Muscle of leg (tissue), 16 donors: ENCODE data around the gene IQCN. TPM values are rescaled to one million over a fixed set of nuclear protein-coding genes. Genes with fewer than 3 reads are reported as not detected.

Experiments used
- DNase-seq: peaks from one replicate; pipeline ENCODE4 v3.0.0; 2013
- H3K27ac ChIP-seq: one replicate; pipeline ENCODE4 v1.5.1; 2013; ENCODE audit warnings: mild to moderate bottlenecking, low read length, control low read depth
- H3K27me3 ChIP-seq: one replicate; pipeline ENCODE4 v1.6.1; 2013; ENCODE audit warnings: low read length; ENCODE audit not compliant: control insufficient read depth, insufficient read depth
- H3K36me3 ChIP-seq: one replicate; pipeline ENCODE4 v1.6.1; 2013; ENCODE audit warnings: low read length; ENCODE audit not compliant: control insufficient read depth, insufficient read depth
- H3K4me1 ChIP-seq: one replicate; pipeline ENCODE4 v1.6.1; 2013; ENCODE audit warnings: low read length; ENCODE audit not compliant: control insufficient read depth, insufficient read depth
- H3K4me3 ChIP-seq: one replicate; pipeline ENCODE4 v1.5.1; 2013; ENCODE audit warnings: low read length, control low read depth
- H3K9me3 ChIP-seq: replicated peaks from 2 replicates; pipeline ENCODE4 v1.6.1; 2013; ENCODE audit warnings: low read depth, low read length; ENCODE audit not compliant: control insufficient read depth
- WGBS: methylation state at CpG from one replicate; pipeline ENCODE4 v1.1.5; 2013; ENCODE audit warnings: missing lambda C conversion rate; ENCODE audit not compliant: insufficient coverage; 5-methylcytosine and 5-hydroxymethylcytosine counted together
- long read RNA-seq, 11 donors: transcript quantifications; one replicate each; lab custom pipeline, GENCODE V29; 2026
- polyA plus RNA-seq, 8 donors: library from polyadenylated mRNA; unstranded; fragments of 120-200 nt; gene quantifications; one replicate each; pipeline versions ENCODE4 v1.2.1 to v1.2.3, GENCODE V29; 2013; ENCODE audit warnings: inconsistent platforms in 1 of 8, low replicate concordance in 1 of 8; ENCODE audit not compliant: insufficient read length in 8 of 8, insufficient read depth in 1 of 8
- total RNA-seq: library from RNA; stranded (reverse); fragments of 120-200 nt; gene quantifications from one replicate; pipeline ENCODE4 v1.2.4, GENCODE V29; 2013

The IQCN gene, protein sequence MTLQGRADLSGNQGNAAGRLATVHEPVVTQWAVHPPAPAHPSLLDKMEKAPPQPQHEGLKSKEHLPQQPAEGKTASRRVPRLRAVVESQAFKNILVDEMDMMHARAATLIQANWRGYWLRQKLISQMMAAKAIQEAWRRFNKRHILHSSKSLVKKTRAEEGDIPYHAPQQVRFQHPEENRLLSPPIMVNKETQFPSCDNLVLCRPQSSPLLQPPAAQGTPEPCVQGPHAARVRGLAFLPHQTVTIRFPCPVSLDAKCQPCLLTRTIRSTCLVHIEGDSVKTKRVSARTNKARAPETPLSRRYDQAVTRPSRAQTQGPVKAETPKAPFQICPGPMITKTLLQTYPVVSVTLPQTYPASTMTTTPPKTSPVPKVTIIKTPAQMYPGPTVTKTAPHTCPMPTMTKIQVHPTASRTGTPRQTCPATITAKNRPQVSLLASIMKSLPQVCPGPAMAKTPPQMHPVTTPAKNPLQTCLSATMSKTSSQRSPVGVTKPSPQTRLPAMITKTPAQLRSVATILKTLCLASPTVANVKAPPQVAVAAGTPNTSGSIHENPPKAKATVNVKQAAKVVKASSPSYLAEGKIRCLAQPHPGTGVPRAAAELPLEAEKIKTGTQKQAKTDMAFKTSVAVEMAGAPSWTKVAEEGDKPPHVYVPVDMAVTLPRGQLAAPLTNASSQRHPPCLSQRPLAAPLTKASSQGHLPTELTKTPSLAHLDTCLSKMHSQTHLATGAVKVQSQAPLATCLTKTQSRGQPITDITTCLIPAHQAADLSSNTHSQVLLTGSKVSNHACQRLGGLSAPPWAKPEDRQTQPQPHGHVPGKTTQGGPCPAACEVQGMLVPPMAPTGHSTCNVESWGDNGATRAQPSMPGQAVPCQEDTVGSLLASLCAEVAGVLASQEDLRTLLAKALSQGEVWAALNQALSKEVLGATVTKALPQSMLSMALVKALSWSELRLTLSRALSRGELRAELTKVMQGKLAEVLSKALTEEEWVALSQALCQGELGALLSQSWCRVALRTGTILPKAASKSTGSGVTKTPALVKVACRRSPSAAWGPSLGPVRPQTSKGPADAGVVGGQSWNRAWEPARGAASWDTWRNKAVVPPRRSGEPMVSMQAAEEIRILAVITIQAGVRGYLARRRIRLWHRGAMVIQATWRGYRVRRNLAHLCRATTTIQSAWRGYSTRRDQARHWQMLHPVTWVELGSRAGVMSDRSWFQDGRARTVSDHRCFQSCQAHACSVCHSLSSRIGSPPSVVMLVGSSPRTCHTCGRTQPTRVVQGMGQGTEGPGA (N-terminal part only)
- 1.5 TPM for total RNA-seq
- 1 to 10 TPM; 2.0 to 5.9 (median 3.2) TPM for polyA plus RNA-seq
- long read RNA-seq, donor 1, result 0 reads
- long read RNA-seq, donor 2, result 0 reads
- long read RNA-seq, donor 3, full-length matches to known transcripts, result 3 of 3 reads
- long read RNA-seq, donor 3, partial matches to known transcripts, result 0 of 3 reads
- long read RNA-seq, donor 3, other reads (novel, unspliced or antisense), result 0 of 3 reads
- long read RNA-seq, donor 4, full-length matches to known transcripts, result 4 of 4 reads
- long read RNA-seq, donor 4, partial matches to known transcripts, result 0 of 4 reads
- long read RNA-seq, donor 4, other reads (novel, unspliced or antisense), result 0 of 4 reads
- long read RNA-seq, donor 5, full-length matches to known transcripts, result 1 of 1 reads
- long read RNA-seq, donor 5, partial matches to known transcripts, result 0 of 1 reads
- long read RNA-seq, donor 5, other reads (novel, unspliced or antisense), result 0 of 1 reads
- long read RNA-seq, donor 6, result 0 reads
- long read RNA-seq, donor 7, full-length matches to known transcripts, result 4 of 4 reads
- long read RNA-seq, donor 7, partial matches to known transcripts, result 0 of 4 reads
- long read RNA-seq, donor 7, other reads (novel, unspliced or antisense), result 0 of 4 reads
- long read RNA-seq, donor 8, full-length matches to known transcripts, result 1 of 1 reads
- long read RNA-seq, donor 8, partial matches to known transcripts, result 0 of 1 reads
- long read RNA-seq, donor 8, other reads (novel, unspliced or antisense), result 0 of 1 reads
- long read RNA-seq, donor 9, full-length matches to known transcripts, result 3 of 3 reads
- long read RNA-seq, donor 9, partial matches to known transcripts, result 0 of 3 reads
- long read RNA-seq, donor 9, other reads (novel, unspliced or antisense), result 0 of 3 reads
- long read RNA-seq, donor 10, full-length matches to known transcripts, result 11 of 11 reads
- long read RNA-seq, donor 10, partial matches to known transcripts, result 0 of 11 reads
- long read RNA-seq, donor 10, other reads (novel, unspliced or antisense), result 0 of 11 reads
- long read RNA-seq, donor 11, result 0 reads

DNA sequence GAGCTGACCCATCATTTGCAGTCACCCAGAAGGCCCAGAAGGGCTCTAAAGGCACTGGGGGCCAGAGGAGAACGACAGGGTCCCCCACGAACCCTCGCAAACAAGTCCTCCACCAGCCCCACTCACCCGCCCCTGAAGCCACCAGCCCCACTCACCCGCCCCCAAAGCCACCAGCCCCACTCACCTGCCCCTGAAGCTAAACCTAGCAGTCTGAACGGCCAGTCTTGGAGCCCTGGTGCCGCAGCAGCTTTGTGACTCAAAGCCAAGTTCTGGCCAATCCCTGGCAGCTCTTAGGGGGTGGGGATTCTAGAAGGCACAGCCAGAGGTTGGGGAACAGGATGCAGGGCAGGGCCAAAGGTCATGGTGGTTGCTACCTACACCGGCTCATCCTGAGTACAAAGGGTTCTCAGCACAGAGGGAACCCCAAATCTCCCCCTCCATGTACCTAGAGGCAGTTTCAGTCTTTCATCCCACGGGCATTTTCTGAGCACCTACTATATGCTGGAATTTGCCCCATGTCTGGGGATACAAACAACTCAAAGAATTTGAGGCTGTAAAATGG lies at the start of gene IQCN:
Gene IQCN (minus strand): TSS at position 234 of the 562 bp plus-strand sequence. CDS start 4,974 bp downstream, outside the sequence.
- Histone ChIP-seq H3K9me3 (no peaks in the 10 kb centered on the region), H3K36me3 (peaks cover 37% of the 10 kb centered on the region), H3K4me1 (peaks cover 35% of the 10 kb centered on the region), H3K27me3 (no peaks in the 10 kb centered on the region), H3K27ac (peak within 1 kb of the TSS; percentile 59), H3K4me3 (peak within 1 kb of the TSS; percentile 1)
- 82% methylated on average over 7 of the region's 9 CpGs for WGBS
- peak; percentile 77 for DNase-seq

DNA sequence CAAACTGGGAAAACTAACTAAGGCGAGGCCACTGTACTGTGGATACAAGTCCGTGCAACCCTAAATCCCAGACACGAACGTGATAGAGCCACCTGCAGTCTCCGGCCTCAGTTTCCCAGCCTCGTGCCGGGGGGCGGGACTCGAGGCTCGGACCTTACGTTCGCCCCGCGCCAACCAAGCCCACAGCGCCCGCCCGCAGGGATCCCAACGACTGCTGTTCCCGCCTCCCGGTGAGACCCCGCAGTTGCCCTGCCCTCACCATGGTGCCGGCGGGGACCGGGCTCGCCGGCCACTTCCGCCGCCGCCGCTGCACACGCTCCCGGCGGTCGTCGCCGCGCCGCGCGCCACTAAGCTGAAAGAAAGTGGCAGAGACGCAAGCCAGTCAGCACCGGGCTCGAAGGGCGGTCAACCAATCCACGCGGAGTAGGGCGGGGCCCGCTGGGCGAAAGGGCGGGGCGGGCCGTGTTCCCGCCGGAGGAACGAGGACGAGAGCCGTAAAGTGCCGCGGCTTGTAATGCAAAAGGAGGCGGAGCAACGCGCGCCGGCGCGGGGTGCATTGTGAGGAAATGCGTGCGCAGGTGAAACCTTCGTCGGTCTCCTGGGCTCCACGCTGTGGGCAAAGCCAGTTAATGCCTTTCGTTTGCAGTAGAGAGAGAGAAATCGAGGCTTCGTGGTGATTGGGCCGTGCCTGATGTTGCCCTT lies 48.7 kb upstream of the IQCN start, which contains the start of gene LSM4:
Gene LSM4 (minus strand): TSS at position 318 of the 702 bp plus-strand sequence. CDS start 56 bp downstream, at position 262.
- Histone ChIP-seq H3K27me3 (no peaks in the 10 kb centered on the region), H3K4me1 (peaks cover 37% of the 10 kb centered on the region), H3K4me3 (peak within 1 kb of the TSS; percentile 97), H3K9me3 (no peaks in the 10 kb centered on the region), H3K36me3 (no peaks in the 10 kb centered on the region), H3K27ac (peak within 1 kb of the TSS; percentile 95)
- DNase-seq, result peak; percentile 98
- under 1% methylated on average over 70 of the region's 75 CpGs for WGBS

DNA sequence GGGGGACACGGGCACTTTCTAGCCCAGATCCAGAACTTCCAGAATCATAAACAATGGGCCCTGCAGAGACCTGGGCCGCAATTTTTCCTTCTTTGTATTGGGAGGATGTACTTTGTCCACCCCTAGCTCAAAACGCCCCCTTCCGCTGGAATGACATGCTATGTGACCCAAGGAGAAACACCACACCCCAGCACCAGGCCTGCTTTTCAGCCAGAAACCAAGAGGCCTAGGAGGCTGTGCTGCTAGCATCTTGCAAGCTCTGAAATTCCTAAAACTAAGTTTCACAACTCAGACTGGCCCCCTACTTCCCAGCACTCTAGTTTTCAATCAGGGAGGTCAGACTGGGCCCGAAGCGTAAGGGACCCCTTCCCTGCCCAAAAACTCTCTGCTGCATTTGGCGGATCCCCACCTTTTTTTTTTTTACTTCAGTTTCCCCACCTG lies 48.1 kb upstream of the IQCN start:
- Histone ChIP-seq H3K4me1 (peaks cover 39% of the 10 kb centered on the region), H3K4me3 (peak overlapping the region; percentile 97), H3K27ac (peak overlapping the region; percentile 95), H3K27me3 (no peaks in the 10 kb centered on the region), H3K9me3 (no peaks in the 10 kb centered on the region), H3K36me3 (no peaks in the 10 kb centered on the region)
- 0% methylated on average over 7 of the region's 7 CpGs for WGBS
- DNase-seq, result peak; percentile 75

DNA sequence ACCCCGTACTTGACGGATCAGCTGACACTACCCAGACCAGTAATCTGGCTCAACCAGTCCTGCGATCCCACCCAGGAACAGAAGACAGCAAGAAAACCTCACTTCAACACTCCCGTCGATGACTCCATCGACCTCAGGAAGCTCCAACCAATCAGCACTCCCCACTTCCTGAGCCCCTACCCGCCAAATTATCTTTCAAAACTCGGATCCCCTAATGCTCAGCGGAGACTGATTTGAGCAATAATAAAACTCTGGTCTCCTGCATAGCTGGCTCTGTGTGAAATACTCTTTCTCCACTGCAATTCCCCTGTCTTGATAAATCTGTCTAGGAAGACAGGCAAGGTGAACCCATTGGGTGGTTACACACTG lies 47.5 kb upstream of the IQCN start:
- Histone ChIP-seq H3K36me3 (no peaks in the 10 kb centered on the region), H3K27ac (peak overlapping the region; percentile 95), H3K4me1 (peaks cover 39% of the 10 kb centered on the region), H3K4me3 (peak overlapping the region; percentile 97), H3K27me3 (no peaks in the 10 kb centered on the region), H3K9me3 (no peaks in the 10 kb centered on the region)
- DNase-seq, result no peak
- WGBS, result 21% methylated on average over 9 of the region's 9 CpGs

DNA sequence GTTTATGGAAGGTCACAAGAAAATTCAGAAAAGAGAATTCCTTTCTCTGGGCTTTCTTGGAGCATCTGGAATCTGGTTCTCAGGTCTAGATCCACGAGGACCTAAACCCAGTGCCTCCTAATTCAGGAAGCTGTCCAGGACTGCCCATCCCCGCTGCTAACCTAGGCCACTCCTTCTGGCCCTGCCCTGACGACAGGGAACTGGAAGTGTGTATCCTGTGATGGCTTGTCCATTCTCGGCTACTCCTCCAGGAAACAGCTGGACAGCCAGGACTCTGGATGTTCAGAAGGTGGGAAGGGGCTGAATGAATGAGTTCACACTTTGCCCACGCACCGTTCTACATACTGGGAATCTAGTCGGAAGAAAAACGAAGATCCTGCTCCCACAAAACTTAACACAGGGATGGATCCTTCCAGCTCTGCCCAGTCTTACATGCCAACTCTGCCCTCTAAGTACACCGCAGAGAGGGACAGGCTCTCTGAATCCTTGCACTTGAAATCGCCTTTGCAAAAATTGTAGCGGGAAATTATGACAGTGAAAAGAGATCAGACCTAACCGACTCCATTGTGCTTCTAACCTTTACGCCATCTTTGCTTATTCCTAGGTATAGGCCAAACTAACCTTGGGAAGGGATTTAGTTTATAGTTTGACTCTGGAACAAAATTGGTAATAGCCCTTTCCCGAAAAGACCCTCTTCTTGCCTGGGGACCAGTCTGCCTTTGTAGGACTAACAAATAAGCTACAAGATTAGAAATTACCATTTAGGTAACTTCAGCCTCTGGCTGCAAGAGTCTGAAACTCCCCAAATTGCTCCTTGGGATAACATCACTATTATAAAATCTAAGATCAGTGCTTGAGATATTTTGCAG lies 46.8 kb upstream of the IQCN start:
- Histone ChIP-seq H3K4me3 (no peak overlapping the region), H3K27me3 (no peaks in the 10 kb centered on the region), H3K27ac (peak overlapping the region; percentile 95), H3K4me1 (peaks cover 39% of the 10 kb centered on the region), H3K36me3 (no peaks in the 10 kb centered on the region), H3K9me3 (no peaks in the 10 kb centered on the region)
- 80% methylated on average over 3 of the region's 14 CpGs for WGBS
- DNase-seq, result no peak

DNA sequence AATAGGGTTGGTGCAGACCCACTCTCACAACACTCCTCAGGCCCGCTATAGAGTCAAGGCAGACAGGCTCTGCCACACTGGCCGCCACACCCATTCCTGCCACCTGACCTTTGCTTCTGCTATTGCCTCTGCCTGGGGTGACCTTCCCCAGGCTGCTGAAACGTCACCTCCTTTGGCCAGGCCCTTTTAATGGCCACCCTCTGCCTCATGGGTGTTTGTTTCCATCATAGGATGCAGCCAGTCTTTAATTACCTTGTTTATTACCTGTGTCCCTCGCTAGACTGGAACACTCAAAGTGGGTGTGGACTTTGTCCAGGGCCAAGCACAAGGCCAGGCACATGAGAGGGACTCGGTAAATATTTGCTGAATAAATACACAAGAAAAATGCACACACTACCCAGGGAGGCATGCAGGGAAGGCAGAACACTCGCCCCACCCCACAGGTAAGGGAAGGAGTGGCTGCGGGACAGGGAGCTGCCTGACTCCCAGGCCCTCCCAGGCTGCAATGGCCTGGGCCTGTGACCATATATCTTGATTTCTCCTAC lies 45.4 kb upstream of the IQCN start:
- 100% methylated on average over 3 of the region's 7 CpGs for WGBS
- DNase-seq, result no peak
- Histone ChIP-seq H3K4me3 (no peak overlapping the region), H3K36me3 (peaks cover 6% of the 10 kb centered on the region), H3K4me1 (peaks cover 43% of the 10 kb centered on the region), H3K9me3 (no peaks in the 10 kb centered on the region), H3K27me3 (no peaks in the 10 kb centered on the region), H3K27ac (no peak overlapping the region)
